K562 (cell line): ENCODE data around the gene KCNQ5. TPM values are rescaled to one million over a fixed set of nuclear protein-coding genes. Genes with fewer than 3 reads are reported as not detected.

Experiments
- ATAC-seq: fragments of 200-7000 bp; cut with Tn5 transposase; 3 replicates; pipeline ENCODE4 v1.9.1; 2020; ENCODE audit warnings: moderate library complexity
- BruUV-seq: library from RNA; stranded (reverse); fragments of 400-500 nt; replicated peaks from 2 replicates; lab custom pipeline; 2021; lab: Mats Ljungman, UMichigan
- CTCF ChIA-PET: fragments of 300-600 bp; formaldehyde crosslinking; extraction: SDS; loops from one replicate; lab custom pipeline; 2021; ENCODE audit warnings: low intra/inter-chr PET ratio; lab: Yijun Ruan, JAX
- POLR2A ChIA-PET: fragments of 300-600, 350-650 bp; sonication (Branson Sonifier 250); formaldehyde crosslinking; extraction: SDS; loops from one replicate; lab custom pipeline; 2021; ENCODE audit warnings: antibody characterized with exemption, inconsistent platforms; lab: Yijun Ruan, JAX
- DNase-seq, 4 experiments: peaks; one replicate each; pipeline versions ENCODE4 v3.0.0 to v3.0.0-alpha.2; 2011 to 2018; ENCODE audit warnings: low spot score in 3 of 4, mixed read lengths in 3 of 4; ENCODE audit errors: extremely low read depth in 1 of 4
- FAIRE-seq: peaks from 2 replicates; lab custom pipeline; 2011; peaks lifted over from hg19 to GRCh38; lab: Jason Lieb, UNC
- H2AFZ ChIP-seq: 2 replicates; pipeline ENCODE4 v1.6.0; 2011; ENCODE audit warnings: low read depth, low read length, control low read depth, inconsistent platforms
- H3K27ac ChIP-seq: fragments of 200-600 bp; 3 replicates; pipeline ENCODE4 v1.8.0; 2011; ENCODE audit warnings: low read depth, mild to moderate bottlenecking, control low read depth, inconsistent platforms, low read length, moderate library complexity, mixed read lengths; ENCODE audit errors: extremely low read depth
- H3K27me3 ChIP-seq, 2 experiments: fragments of 300-600 bp in 1 of 2; 2 replicates in 1 of 2; 3 replicates in 1 of 2; pipeline versions ENCODE4 v1.6.0 to v1.8.0; 2011; ENCODE audit warnings: inconsistent platforms in 2 of 2, low read length in 2 of 2, mild to moderate bottlenecking in 1 of 2, mixed read lengths in 1 of 2, moderate library complexity in 1 of 2; ENCODE audit not compliant: control insufficient read depth in 2 of 2, insufficient read depth in 2 of 2
- H3K36me3 ChIP-seq: fragments of 300-600 bp; 3 replicates; pipeline ENCODE4 v1.8.0; 2011; ENCODE audit warnings: mild to moderate bottlenecking, low read length, inconsistent platforms; ENCODE audit not compliant: control insufficient read depth, insufficient read depth
- H3K4me1 ChIP-seq, 2 experiments: fragments of 200-600 bp in 1 of 2; replicated peaks in 1 of 2; 2 replicates in 1 of 2; 3 replicates in 1 of 2; pipeline versions ENCODE4 v1.5.1 to v1.8.0; 2011; ENCODE audit warnings: inconsistent platforms in 2 of 2, low read length in 2 of 2, mild to moderate bottlenecking in 1 of 2, mixed read lengths in 1 of 2, moderate library complexity in 1 of 2; ENCODE audit not compliant: control insufficient read depth in 2 of 2, insufficient read depth in 2 of 2
- H3K4me2 ChIP-seq: 2 replicates; pipeline ENCODE4 v1.6.1; 2011; ENCODE audit warnings: low read length, control low read depth, inconsistent platforms, mixed read lengths; ENCODE audit not compliant: insufficient read depth
- H3K4me3 ChIP-seq: fragments of 200-600 bp; sonication (generic), shearing (Covaris generic); 2 replicates; pipeline ENCODE4 v1.5.1; 2016; ENCODE audit warnings: control low read depth, inconsistent platforms
- H3K79me2 ChIP-seq: fragments of 200-600 bp; 3 replicates; pipeline ENCODE4 v1.8.0; 2011; ENCODE audit warnings: low read length, inconsistent platforms; ENCODE audit not compliant: control insufficient read depth, insufficient read depth
- H3K9ac ChIP-seq, 2 experiments: 2 replicates each; pipeline versions ENCODE4 v1.6.0 to v1.6.1; 2011; ENCODE audit warnings: low read depth in 2 of 2, low read length in 2 of 2, control low read depth in 1 of 2, inconsistent platforms in 1 of 2, mild to moderate bottlenecking in 1 of 2, mixed read lengths in 1 of 2; ENCODE audit not compliant: insufficient read depth in 1 of 2
- H3K9me1 ChIP-seq: one replicate; pipeline ENCODE4 v1.6.0; 2011; ENCODE audit warnings: inconsistent platforms, mild to moderate bottlenecking, low read length, moderate library complexity; ENCODE audit not compliant: control insufficient read depth, insufficient read depth
- H3K9me3 ChIP-seq: replicated peaks from 2 replicates; pipeline ENCODE4 v1.5.1; 2011; ENCODE audit warnings: low read depth, low read length, inconsistent platforms; ENCODE audit not compliant: control insufficient read depth, insufficient read depth
- H4K20me1 ChIP-seq: replicated peaks from 2 replicates; pipeline ENCODE4 v1.6.1; 2011; ENCODE audit warnings: low read length, inconsistent platforms, mixed read lengths; ENCODE audit not compliant: control insufficient read depth, insufficient read depth
- DMBX1 ChIP-seq: fragments of 250-450 bp; sonication (Bioruptor Pico); IDR thresholded peaks from 2 replicates; pipeline ENCODE4 v1.8.0; 2022; ENCODE audit warnings: inconsistent platforms, mild to moderate bottlenecking, moderate library complexity, borderline replicate concordance
- NFATC3 ChIP-seq: fragments of 450-650 bp; IDR thresholded peaks from 2 replicates; pipeline ENCODE4 v1.6.1; 2017; ENCODE audit warnings: mild to moderate bottlenecking
- NKRF ChIP-seq: fragments of 450-650 bp; IDR thresholded peaks from 2 replicates; pipeline ENCODE4 v1.6.1; 2016; ENCODE audit warnings: borderline replicate concordance
- NR1H2 ChIP-seq: sonication (generic); formaldehyde crosslinking; IDR thresholded peaks from 2 replicates; pipeline ENCODE4 v1.4.0; 2020; ENCODE audit warnings: mild to moderate bottlenecking, missing genetic modification reagents
- ZNF766 ChIP-seq: fragments of 200-800 bp; sonication (Bioruptor generic); conservative IDR thresholded peaks from 2 replicates; pipeline ENCODE4 v1.6.1; 2016; ENCODE audit warnings: missing genetic modification characterization, missing compliant biosample characterization
- WGBS: fragments of 100-300 bp; shearing (Covaris generic); methylation state at CpG from one replicate; pipeline ENCODE4 v1.1.6; 2016; ENCODE audit warnings: low coverage, mixed read lengths; ENCODE audit not compliant: insufficient coverage; ENCODE audit errors: missing lambda C conversion rate; 5-methylcytosine and 5-hydroxymethylcytosine counted together
- in situ Hi-C: fragments of 300-500 bp; cut with MboI; formaldehyde crosslinking; loops from 4 replicates; pipeline ENCODE4 v1.15.0; 2018; ENCODE audit warnings: inconsistent platforms, mixed read lengths
- intact Hi-C: fragments of 100-400 bp; cut with micrococcal nuclease; formaldehyde crosslinking; loops from 2 replicates; pipeline ENCODE4 v1.14.2; 2022
- polyA plus RNA-seq, 8 experiments: library from polyadenylated mRNA; depleted of rRNA in 4 of 8; stranded (reverse) in 5 of 8; unstranded in 3 of 8; fragments of >200 nt; fragmentation: Nextera tagmentation in 2 of 8; fragmentation: Illumina TruSeq in 1 of 8; extraction: Ambion mirVana in 2 of 8; extraction: Trizol in 1 of 8; gene quantifications; 2 replicates each; pipeline versions ENCODE4 v1.2.1 to v1.2.3, GENCODE V29; 2011 to 2014; ENCODE audit warnings: inconsistent platforms in 1 of 8, missing spikeins in 1 of 8
- total RNA-seq, 7 experiments: library from RNA; depleted of rRNA in 6 of 7; stranded (reverse); fragments of >200 nt in 6 of 7; fragmentation: Illumina TruSeq in 2 of 7; extraction: Trizol in 2 of 7; gene quantifications; 2 replicates each; pipeline versions ENCODE4 v1.2.1 to v1.2.3, GENCODE V29; 2011 to 2021; ENCODE audit warnings: low replicate concordance in 1 of 7

The KCNQ5 gene
- total and polyA plus RNA-seq, 9 of the 15 experiments (the other 6 are each of a cell fraction or from before 2014, with no cell fraction given) = 0.31 to 5.9 (median 2.6) TPM

DNA sequence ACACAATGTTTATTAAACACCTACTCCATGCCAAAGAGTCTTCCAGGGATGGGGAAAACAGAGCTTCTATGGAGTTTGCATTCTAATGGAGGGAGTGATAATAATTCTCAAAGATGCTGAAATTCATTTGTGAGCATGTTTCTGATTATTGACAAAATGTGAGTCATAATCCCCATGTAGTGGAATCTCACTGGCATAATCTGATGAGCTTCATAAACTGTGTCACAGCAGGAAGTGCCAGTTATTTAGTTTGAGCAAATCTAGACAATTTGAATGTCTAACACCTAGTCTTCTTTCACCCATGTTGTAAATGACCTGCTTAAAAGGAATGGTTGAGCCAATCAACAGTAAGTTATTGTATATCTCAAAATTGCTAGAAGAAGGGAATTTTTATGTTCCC is 95.1 kb downstream of the KCNQ5 start (continued):
- TF ChIP-seq NKRF (no peak), ZNF766 (CRISPR knock-in tag) (no peak), NR1H2 (CRISPR knock-in tag) (no peak)

DNA sequence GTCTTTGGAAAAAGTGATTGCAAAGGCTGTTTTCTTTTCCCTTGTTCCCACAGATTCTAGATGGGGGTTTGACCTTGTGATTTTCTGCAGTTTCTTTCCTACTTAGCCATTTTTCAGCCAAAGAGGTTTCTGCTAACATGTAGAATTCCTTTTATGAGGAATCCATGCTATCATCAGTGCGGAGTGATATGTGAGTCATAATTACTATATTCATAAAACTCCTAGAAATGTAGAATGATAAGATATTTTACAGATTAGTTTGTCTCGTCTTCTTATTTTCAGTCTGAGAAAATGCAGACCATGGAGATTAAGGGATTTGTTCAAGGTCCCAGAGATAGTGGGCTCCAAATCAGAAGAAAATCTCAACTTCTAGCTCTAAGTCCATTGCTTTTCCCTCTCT is 98.6 kb downstream of the KCNQ5 start:
- H3K9me3 ChIP-seq = no peaks in the 10 kb centered on the region
- DNase-seq (no peak), ATAC-seq (no peak), FAIRE-seq (no peak)
- H3K4me3 ChIP-seq = no peak overlapping the region
- H3K9me1 ChIP-seq = no peaks in the 10 kb centered on the region
- CTCF ChIA-PET = no interaction called here
- H3K9ac ChIP-seq = no peak overlapping the region
- intact Hi-C loops = no loop called here
- H3K4me2 ChIP-seq = no peak overlapping the region
- no peak overlapping the region for H3K27ac ChIP-seq
- WGBS = 22% methylated on average over 2 of the region's 2 CpGs
- H2AFZ ChIP-seq = no peak overlapping the region
- H4K20me1 ChIP-seq = no peaks in the 10 kb centered on the region
- no TSS peak for BruUV-seq
- no peaks in the 10 kb centered on the region for H3K4me1 ChIP-seq
- POLR2A ChIA-PET = interaction anchor here (0.7 kb wide), 1 partner anchor 25 kb away, joined by 3 read pairs; no protein-coding TSS in a partner anchor
- in situ Hi-C loops = no loop called here
- H3K36me3 ChIP-seq = no peaks in the 10 kb centered on the region
- TF ChIP-seq DMBX1 (no peak), NFATC3 (no peak)
- H3K27me3 ChIP-seq = no peaks in the 10 kb centered on the region
- H3K79me2 ChIP-seq = no peaks in the 10 kb centered on the region
